ENCODE measurements around the gene PLPPR3. TPM values are rescaled to one million over a fixed set of nuclear protein-coding genes. Genes with fewer than 3 reads are reported as not detected.
"Not testable (repeated sequence)": the region's sequence is repeated elsewhere in the genome, so short reads cannot be mapped to it uniquely, and the experiment has no call there.

PLPPR3 gene
- total RNA-seq, 1 donor from 2014 or later: not detected

DNA sequence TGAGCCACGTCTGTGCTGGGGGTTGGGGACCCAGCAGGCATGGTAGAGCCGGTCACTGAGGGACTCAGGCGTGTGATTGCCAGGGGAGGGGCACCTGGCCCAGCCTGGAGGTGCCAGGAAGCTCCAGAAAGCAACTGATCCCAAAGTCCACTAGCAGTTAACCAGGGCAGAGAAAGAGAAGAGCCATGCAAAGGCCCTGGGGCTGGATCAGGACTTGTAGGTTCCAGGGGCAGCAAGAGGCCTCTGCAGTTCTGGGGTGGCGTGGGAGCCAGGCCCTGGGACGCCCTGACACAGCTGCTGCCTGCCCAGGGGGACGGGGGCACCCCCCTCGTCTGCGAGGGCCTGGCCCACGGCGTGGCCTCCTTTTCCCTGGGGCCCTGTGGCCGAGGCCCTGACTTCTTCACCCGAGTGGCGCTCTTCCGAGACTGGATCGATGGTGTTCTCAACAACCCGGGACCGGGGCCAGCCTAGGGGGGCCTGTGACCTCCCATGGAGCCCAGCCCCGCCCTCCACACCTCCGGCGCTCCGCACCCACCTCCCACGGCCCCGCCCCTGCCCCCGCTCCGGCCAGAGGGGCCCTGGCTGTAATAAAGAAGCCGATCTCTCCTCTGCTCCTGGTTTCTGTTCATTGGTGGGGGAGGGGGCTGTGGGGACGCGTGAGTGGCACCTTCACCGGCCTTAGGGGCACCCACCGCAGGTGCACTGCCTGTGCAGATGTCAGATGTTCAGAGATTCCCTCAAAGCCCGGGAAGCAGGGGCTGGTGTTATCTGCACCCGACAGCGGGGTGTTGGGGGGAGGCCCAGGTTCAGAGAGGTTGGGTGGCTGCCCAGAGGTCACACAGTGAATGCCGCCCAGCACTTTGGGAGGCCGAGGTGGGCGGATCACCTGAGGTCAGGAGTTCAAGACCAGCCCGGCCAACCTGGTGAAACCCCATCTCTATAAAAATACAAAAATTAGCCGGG, 9.9 kb upstream of the PLPPR3 start:
- intact Hi-C loops (cut with micrococcal nuclease): loop anchor here (10.0 kb wide), 1 partner anchor 57 kb away; no protein-coding TSS in a partner anchor
- H3K27ac Mint-ChIP-seq: no peak overlapping the region
- no peak for DNase-seq (ENCODE audit: low spot score)
- H3K4me3 Mint-ChIP-seq (ENCODE audit: low read depth): no peak overlapping the region
- peaks cover 5% of the 10 kb centered on the region for H3K27me3 Mint-ChIP-seq (ENCODE audit: low read depth)
- no peaks in the 10 kb centered on the region for H3K36me3 Mint-ChIP-seq (ENCODE audit: low read depth)
- no peaks in the 10 kb centered on the region for H3K9me3 Mint-ChIP-seq
- H3K4me1 Mint-ChIP-seq (ENCODE audit: low read depth): peaks cover 3% of the 10 kb centered on the region

GRCh38 chr19:829129-829758, 7.5 kb upstream of the PLPPR3 start:
- intact Hi-C loops (cut with micrococcal nuclease): no loop called here
- no peaks in the 10 kb centered on the region for H3K4me1 Mint-ChIP-seq (ENCODE audit: low read depth)
- no peaks in the 10 kb centered on the region for H3K36me3 Mint-ChIP-seq (ENCODE audit: low read depth)
- no peak overlapping the region for H3K27ac Mint-ChIP-seq
- DNase-seq (ENCODE audit: low spot score): no peak
- H3K4me3 Mint-ChIP-seq (ENCODE audit: low read depth): no peak overlapping the region
- H3K27me3 Mint-ChIP-seq (ENCODE audit: low read depth): peaks cover 2% of the 10 kb centered on the region
- no peaks in the 10 kb centered on the region for H3K9me3 Mint-ChIP-seq

DNA sequence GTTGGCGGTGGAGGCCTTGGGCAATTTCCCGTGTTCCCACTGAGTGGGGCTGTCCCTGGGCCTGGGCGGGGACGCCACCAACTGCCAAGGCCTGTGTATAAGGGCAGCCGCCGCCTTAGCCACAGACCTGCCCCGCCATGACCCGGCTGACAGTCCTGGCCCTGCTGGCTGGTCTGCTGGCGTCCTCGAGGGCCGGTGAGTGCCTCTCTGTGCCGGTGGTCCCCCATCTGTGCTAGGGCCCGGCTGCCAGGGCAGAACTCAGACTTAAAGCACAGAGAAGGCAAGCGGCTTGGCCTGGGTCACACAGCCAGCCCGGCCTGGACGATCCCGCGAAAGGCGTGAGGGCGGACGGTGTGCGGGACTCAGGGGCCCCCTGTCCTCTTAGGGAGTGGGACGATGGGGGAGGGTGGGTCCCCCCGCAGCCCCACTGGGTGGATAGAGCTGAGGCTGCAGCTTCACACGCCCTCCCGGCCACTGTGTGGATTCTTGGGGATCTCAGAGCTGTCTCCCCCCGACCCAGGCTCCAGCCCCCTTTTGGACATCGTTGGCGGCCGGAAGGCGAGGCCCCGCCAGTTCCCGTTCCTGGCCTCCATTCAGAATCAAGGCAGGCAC, 6.1 kb upstream of the PLPPR3 start, which contains the start of gene AZU1:
TSS of gene AZU1 (plus strand) at position 128 of the 612 bp plus-strand sequence. CDS start at position 138, 10 bp downstream.
- no peaks in the 10 kb centered on the region for H3K36me3 Mint-ChIP-seq (ENCODE audit: low read depth)
- no peaks in the 10 kb centered on the region for H3K9me3 Mint-ChIP-seq
- no peaks in the 10 kb centered on the region for H3K4me1 Mint-ChIP-seq (ENCODE audit: low read depth)
- H3K27ac Mint-ChIP-seq: no peak within 1 kb of the TSS
- H3K27me3 Mint-ChIP-seq (ENCODE audit: low read depth): peaks cover 10% of the 10 kb centered on the region
- no peak within 1 kb of the TSS for H3K4me3 Mint-ChIP-seq (ENCODE audit: low read depth)
- no peak for DNase-seq (ENCODE audit: low spot score)
- intact Hi-C loops (cut with micrococcal nuclease): no loop called here

DNA sequence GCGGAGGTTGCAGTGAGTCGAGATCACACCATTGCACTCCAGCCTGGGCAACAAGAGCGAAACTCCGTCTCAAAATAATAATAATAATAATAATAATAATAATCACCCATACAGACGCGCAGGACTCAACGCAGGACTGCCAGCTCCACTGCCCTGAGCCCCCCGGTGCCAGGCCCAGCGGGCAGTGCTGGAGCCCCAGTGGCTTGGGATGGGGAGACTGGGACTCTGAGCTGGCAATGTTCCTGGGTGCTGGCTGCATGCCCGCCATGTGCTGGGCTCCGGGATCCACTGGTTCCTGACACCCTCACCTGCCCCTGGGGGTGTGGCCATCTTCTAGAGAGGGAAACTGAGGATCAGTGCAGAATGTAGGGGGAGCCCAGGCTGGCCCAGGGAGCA, 5.6 kb upstream of the PLPPR3 start:
- no peaks in the 10 kb centered on the region for H3K9me3 Mint-ChIP-seq
- intact Hi-C loops (cut with micrococcal nuclease): no loop called here
- no peaks in the 10 kb centered on the region for H3K36me3 Mint-ChIP-seq (ENCODE audit: low read depth)
- no peak for DNase-seq (ENCODE audit: low spot score)
- no peak overlapping the region for H3K27ac Mint-ChIP-seq
- H3K4me3 Mint-ChIP-seq (ENCODE audit: low read depth): no peak overlapping the region
- no peaks in the 10 kb centered on the region for H3K4me1 Mint-ChIP-seq (ENCODE audit: low read depth)
- H3K27me3 Mint-ChIP-seq (ENCODE audit: low read depth): peaks cover 12% of the 10 kb centered on the region

GRCh38 chr19:825897-826644, 4.3 kb upstream of the PLPPR3 start:
- intact Hi-C loops (cut with micrococcal nuclease): no loop called here
- no peak for DNase-seq (ENCODE audit: low spot score)
- H3K9me3 Mint-ChIP-seq: no peaks in the 10 kb centered on the region
- H3K27me3 Mint-ChIP-seq (ENCODE audit: low read depth): peaks cover 12% of the 10 kb centered on the region
- no peaks in the 10 kb centered on the region for H3K36me3 Mint-ChIP-seq (ENCODE audit: low read depth)
- no peak overlapping the region for H3K27ac Mint-ChIP-seq
- H3K4me1 Mint-ChIP-seq (ENCODE audit: low read depth): no peaks in the 10 kb centered on the region
- no peak overlapping the region for H3K4me3 Mint-ChIP-seq (ENCODE audit: low read depth)

DNA sequence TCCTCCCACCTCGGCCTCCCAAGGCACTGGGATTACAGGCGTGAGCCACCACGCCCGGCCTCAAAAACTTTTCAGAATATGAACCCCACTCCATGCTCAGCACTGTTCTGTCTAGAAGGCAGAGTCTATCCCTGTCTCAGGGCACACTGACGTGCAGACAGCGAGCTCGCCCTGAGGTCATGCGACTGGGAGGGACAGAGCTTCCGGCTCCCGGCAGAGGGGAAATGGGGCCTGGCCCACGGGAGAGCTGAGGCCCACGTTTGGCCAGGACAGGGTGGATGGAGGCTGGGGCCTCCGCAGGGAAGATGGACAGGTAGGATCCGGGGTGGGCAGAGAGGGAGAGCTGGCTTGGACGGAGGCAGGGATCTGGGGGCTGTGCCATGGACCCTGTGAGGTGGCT, 3.1 kb upstream of the PLPPR3 start:
- intact Hi-C loops (cut with micrococcal nuclease): no loop called here
- H3K4me1 Mint-ChIP-seq (ENCODE audit: low read depth): no peaks in the 10 kb centered on the region
- no peak overlapping the region for H3K4me3 Mint-ChIP-seq (ENCODE audit: low read depth)
- peaks cover 13% of the 10 kb centered on the region for H3K27me3 Mint-ChIP-seq (ENCODE audit: low read depth)
- H3K9me3 Mint-ChIP-seq: no peaks in the 10 kb centered on the region
- H3K36me3 Mint-ChIP-seq (ENCODE audit: low read depth): no peaks in the 10 kb centered on the region
- H3K27ac Mint-ChIP-seq: no peak overlapping the region
- DNase-seq (ENCODE audit: low spot score): no peak

- no peak overlapping the region for H3K4me3 Mint-ChIP-seq (ENCODE audit: low read depth)
- peaks cover 14% of the 10 kb centered on the region for H3K27me3 Mint-ChIP-seq (ENCODE audit: low read depth)
- H3K27ac Mint-ChIP-seq: no peak overlapping the region
- H3K36me3 Mint-ChIP-seq (ENCODE audit: low read depth): no peaks in the 10 kb centered on the region
- DNase-seq (ENCODE audit: low spot score): no peak
- no peaks in the 10 kb centered on the region for H3K9me3 Mint-ChIP-seq
- intact Hi-C loops (cut with micrococcal nuclease): no loop called here
- no peaks in the 10 kb centered on the region for H3K4me1 Mint-ChIP-seq (ENCODE audit: low read depth)
Measured at GRCh38 chr19:823565-824121, 1.9 kb upstream of the PLPPR3 start.

DNA sequence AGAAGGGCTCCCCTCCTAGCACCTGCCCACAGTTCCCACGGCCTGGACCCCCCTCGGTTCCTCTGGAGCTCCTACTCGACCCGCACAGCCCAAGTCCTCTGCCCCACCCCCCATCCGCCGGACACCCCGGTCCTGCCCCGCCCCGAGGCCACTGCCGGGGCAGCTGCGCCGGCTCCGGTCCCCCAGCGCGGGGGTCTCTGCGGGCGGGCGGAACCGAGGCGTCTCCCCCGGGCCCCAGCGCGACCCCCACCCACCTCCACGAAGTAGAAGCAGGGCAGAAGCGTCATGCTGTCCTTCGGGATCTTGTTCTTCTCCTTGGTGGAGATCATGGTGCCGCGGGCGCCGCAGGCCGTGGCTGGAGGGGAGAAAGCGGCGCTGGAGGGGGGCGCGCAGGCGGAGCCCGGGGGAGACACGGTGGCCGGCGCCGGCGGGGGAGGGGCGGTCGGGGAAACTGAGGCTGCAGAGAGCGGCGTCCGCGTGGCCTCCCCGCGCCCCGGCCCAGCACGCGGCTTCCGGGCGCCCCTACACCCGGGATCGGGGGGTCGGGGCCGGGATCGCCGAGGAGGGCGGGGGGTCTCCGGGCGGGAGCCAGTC, 427 bp downstream of the PLPPR3 start:
- Mint-ChIP-seq H3K4me1 (ENCODE audit: low read depth) (no peaks in the 10 kb centered on the region), H3K27ac (no peak overlapping the region), H3K36me3 (ENCODE audit: low read depth) (peaks cover 9% of the 10 kb centered on the region), H3K4me3 (ENCODE audit: low read depth) (no peak overlapping the region), H3K9me3 (peaks cover 4% of the 10 kb centered on the region), H3K27me3 (ENCODE audit: low read depth) (peaks cover 14% of the 10 kb centered on the region)
- intact Hi-C loops (cut with micrococcal nuclease): no loop called here
- no peak for DNase-seq (ENCODE audit: low spot score)

- Mint-ChIP-seq H3K36me3 (ENCODE audit: low read depth) (peaks cover 17% of the 10 kb centered on the region), H3K27me3 (ENCODE audit: low read depth) (peaks cover 14% of the 10 kb centered on the region)
- H3K4me1 Mint-ChIP-seq (ENCODE audit: low read depth); intact Hi-C loops (cut with micrococcal nuclease); H3K27ac Mint-ChIP-seq; H3K4me3 Mint-ChIP-seq (ENCODE audit: low read depth); DNase-seq (ENCODE audit: low spot score); H3K9me3 Mint-ChIP-seq: not testable (repeated sequence)
Measured at GRCh38 chr19:820212-820611, 1.5 kb downstream of the PLPPR3 start.

GRCh38 chr19:816500-816857, 5.3 kb downstream of the PLPPR3 start:
- Mint-ChIP-seq H3K27ac (no peak overlapping the region), H3K9me3 (peaks cover 5% of the 10 kb centered on the region)
- intact Hi-C loops (cut with micrococcal nuclease): no loop called here

GRCh38 chr19:815775-816499, 5.8 kb downstream of the PLPPR3 start:
- peaks cover 2% of the 10 kb centered on the region for H3K27me3 Mint-ChIP-seq (ENCODE audit: low read depth)
- no peak overlapping the region for H3K27ac Mint-ChIP-seq
- H3K9me3 Mint-ChIP-seq: peaks cover 5% of the 10 kb centered on the region
- H3K36me3 Mint-ChIP-seq (ENCODE audit: low read depth): peaks cover 38% of the 10 kb centered on the region
- no peaks in the 10 kb centered on the region for H3K4me1 Mint-ChIP-seq (ENCODE audit: low read depth)
- intact Hi-C loops (cut with micrococcal nuclease): no loop called here
- H3K4me3 Mint-ChIP-seq (ENCODE audit: low read depth): no peak overlapping the region
- no peak for DNase-seq (ENCODE audit: low spot score)

More at GRCh38 chr19:816500-816857, 5.3 kb downstream of the PLPPR3 start:
- no peaks in the 10 kb centered on the region for H3K4me1 Mint-ChIP-seq (ENCODE audit: low read depth)
- H3K36me3 Mint-ChIP-seq (ENCODE audit: low read depth): peaks cover 36% of the 10 kb centered on the region
- DNase-seq (ENCODE audit: low spot score): no peak
- peaks cover 2% of the 10 kb centered on the region for H3K27me3 Mint-ChIP-seq (ENCODE audit: low read depth)
- H3K4me3 Mint-ChIP-seq (ENCODE audit: low read depth): no peak overlapping the region
